IPS-18c (cell line): ENCODE data around the gene SLC6A18.

Source experiments
- H3K4me3 ChIP-seq: 2 replicates; pipeline ENCODE4 v1.7.0; 2013; ENCODE audit warnings: low read depth, mild to moderate bottlenecking, low read length, moderate library complexity; ENCODE audit not compliant: insufficient read depth
- H3K9me3 ChIP-seq: one replicate; pipeline ENCODE4 v1.6.1; 2013; ENCODE audit warnings: mild to moderate bottlenecking, low read length, moderate library complexity; ENCODE audit not compliant: control insufficient read depth, insufficient read depth

Gene SLC6A18

GRCh38 chr5:1208743-1209488 is 16.3 kb upstream of the SLC6A18 start:
- Histone ChIP-seq H3K4me3 (no peak overlapping the region), H3K9me3 (no peaks in the 10 kb centered on the region)

GRCh38 chr5:1209489-1209852 is 15.7 kb upstream of the SLC6A18 start:
- no peak overlapping the region for H3K4me3 ChIP-seq
- H3K9me3 ChIP-seq, result no peaks in the 10 kb centered on the region

DNA sequence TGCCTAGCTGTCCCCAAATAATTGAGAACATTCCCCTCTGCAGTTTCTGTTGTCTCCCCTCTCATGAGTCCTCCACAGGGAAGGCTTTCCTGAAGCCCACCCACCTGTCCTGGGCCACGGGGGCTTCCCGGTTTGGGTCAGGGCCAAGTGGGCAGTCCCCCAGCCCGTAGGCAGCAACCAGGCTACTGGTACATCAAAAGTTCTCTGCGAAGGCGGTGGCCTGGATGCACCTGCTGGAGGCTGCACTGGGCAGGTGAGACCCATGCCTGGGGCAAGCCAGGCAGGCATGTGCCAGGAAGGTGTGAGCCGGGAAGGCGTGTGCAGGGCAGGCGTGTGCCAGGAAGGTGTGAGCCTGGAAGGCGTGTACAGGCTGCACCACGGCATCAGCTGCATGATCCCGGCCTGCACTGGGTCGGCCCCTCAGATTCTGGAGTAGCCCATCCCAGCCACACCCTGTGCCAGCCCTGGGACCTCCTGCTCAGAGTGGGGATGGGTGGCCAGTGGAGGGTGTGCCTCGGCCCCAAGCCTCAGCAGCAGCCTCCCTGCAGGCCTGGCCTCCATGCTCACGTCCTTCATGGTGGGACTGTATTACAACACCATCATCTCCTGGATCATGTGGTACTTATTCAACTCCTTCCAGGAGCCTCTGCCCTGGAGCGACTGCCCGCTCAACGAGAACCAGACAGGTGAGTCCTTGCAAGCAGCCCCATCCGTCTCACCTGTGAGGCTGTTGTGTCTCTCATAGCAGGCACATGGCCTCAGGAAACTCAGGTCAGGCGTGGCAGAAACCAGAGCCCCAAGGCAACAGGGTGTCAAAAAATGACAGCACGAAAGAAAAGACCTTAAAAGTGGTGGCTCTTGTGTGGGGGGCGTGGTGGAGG is 15.0 kb upstream of the SLC6A18 start:
- no peak overlapping the region for H3K4me3 ChIP-seq

GRCh38 chr5:1210832-1211251 is 14.3 kb upstream of the SLC6A18 start:
- Histone ChIP-seq H3K4me3 (no peak overlapping the region), H3K9me3 (no peaks in the 10 kb centered on the region)

More for the DNA sequence above, 15.0 kb upstream of the SLC6A18 start:
- no peaks in the 10 kb centered on the region for H3K9me3 ChIP-seq

GRCh38 chr5:1211701-1212100 is 13.5 kb upstream of the SLC6A18 start:
- Histone ChIP-seq H3K4me3 (no peak overlapping the region), H3K9me3 (no peaks in the 10 kb centered on the region)

DNA sequence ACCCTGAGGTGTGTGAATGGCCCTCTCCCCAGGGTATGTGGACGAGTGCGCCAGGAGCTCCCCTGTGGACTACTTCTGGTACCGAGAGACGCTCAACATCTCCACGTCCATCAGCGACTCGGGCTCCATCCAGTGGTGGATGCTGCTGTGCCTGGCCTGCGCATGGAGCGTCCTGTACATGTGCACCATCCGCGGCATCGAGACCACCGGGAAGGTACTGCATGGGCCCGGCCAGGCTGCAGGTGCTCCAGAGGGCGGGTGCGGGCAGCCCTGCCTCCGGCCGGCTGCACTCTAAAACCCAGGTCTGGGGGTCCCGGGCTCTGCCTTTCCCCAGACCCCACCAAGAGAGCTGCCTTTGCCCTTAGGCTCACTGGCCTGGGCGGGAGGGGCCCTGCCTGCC is 12.9 kb upstream of the SLC6A18 start:
- Histone ChIP-seq H3K9me3 (no peaks in the 10 kb centered on the region), H3K4me3 (no peak overlapping the region)

- Histone ChIP-seq H3K9me3 (no peaks in the 10 kb centered on the region), H3K4me3 (no peak overlapping the region)
These were observed 12.3 kb upstream of the SLC6A18 start for GRCh38 chr5:1212881-1213280.

DNA sequence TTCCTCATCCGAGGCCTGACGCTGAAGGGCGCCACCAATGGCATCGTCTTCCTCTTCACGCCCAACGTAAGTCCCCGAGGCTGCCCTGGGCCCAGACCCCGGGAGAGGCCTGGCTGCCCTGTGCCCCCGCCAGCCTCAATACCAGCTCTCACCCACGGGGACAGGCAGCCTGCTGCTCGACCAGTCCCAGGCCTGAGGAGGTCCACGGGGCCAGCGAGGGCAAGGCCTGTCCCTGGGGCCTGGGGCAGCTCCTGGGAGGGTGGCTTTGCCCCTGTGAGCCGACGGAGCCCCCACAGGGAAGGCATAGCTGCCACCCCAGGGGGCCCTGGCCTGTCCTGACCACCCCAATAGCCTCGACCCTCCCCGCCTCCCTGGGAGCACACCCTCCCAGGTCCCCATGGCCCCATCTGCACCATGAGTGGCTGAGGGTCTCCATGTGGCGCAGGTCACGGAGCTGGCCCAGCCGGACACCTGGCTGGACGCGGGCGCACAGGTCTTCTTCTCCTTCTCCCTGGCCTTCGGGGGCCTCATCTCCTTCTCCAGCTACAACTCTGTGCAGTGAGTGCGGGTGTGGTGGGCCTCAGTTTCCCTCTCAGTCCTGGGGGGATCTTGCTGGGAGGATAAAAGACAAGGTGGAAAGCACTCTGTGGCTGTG is 11.5 kb upstream of the SLC6A18 start:
- no peaks in the 10 kb centered on the region for H3K9me3 ChIP-seq
- H3K4me3 ChIP-seq, result no peak overlapping the region

DNA sequence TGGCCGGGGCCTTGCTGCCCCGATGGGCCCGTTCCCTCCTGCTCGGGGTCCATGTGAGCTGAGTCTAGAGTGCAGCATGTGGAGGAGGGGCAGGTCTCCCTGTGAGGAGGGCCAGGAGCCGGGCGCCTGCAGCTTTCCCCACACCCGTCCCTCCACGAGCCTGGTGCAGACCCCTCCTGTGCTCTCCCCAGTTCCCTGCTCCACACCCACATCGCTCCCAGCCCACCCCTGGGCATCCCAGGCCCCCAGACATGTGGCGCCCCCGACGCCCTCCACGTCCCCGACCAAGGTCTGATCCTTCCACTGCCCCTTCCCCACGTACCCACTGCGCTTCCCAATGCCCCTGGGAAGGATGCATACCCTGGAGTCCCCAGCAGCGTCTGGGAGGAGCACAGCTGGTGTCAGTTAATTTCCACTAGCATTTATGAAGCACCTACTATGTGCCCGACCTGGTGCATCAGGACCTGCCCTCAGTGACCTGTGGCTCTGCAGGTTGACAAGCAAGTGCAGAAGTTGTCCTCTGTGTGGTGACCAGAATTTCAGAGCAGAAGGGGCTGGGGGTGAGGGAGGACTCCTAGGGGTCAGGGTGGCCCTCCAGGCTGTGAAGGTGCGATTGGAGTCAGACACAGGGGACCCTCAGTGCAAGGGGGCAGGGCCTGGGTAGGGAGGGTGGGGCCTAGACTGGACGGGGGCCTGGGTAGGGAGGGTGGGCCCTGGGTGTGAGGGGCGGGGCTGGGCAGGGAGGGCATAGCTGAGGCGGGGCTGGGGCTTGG is 10.8 kb upstream of the SLC6A18 start:
- H3K4me3 ChIP-seq, result no peak overlapping the region
- H3K9me3 ChIP-seq, result no peaks in the 10 kb centered on the region

GRCh38 chr5:1214936-1215220 is 10.3 kb upstream of the SLC6A18 start:
- Histone ChIP-seq H3K9me3 (no peaks in the 10 kb centered on the region), H3K4me3 (no peak overlapping the region)

DNA sequence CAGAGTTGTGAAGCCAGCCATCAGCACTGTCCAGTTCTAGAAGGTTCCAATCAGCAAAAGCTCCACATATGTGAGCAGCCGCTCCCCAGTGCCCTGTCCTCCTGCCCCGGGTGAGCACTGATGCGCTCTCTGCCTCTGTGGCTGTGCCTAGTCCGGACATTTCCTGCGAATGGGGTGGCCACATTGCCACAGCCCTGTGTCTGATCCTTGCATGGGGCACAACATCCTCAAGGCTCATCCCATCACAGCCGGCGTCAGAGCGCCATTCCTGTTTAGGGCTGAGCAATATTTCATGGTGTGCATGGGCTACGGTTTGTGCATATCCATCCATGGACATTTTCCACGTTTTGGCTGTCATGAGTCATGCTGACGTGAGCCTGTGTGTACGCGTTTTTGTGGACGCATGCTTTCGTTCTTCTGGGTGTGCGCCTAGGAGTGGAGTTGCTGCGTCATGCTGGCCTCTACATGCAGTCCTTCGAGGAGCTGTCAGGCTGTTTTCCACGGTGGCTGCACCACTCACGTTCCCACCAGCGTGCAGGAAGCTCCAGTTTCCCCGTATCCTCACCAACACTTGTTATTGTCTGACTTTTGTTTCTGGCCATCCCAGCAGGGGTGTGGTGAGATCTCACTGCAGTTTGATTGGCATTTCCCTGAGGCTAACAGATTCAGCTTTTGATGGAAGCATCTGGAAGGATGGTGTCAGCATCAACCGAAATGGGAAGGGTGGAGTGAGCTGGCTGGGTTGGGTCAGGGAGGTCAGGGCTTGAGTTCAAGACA is 9.7 kb upstream of the SLC6A18 start:
- Histone ChIP-seq H3K9me3 (no peaks in the 10 kb centered on the region), H3K4me3 (no peak overlapping the region)

GRCh38 chr5:1216211-1216917 is 8.8 kb upstream of the SLC6A18 start:
- no peaks in the 10 kb centered on the region for H3K9me3 ChIP-seq
- H3K4me3 ChIP-seq, result no peak overlapping the region

DNA sequence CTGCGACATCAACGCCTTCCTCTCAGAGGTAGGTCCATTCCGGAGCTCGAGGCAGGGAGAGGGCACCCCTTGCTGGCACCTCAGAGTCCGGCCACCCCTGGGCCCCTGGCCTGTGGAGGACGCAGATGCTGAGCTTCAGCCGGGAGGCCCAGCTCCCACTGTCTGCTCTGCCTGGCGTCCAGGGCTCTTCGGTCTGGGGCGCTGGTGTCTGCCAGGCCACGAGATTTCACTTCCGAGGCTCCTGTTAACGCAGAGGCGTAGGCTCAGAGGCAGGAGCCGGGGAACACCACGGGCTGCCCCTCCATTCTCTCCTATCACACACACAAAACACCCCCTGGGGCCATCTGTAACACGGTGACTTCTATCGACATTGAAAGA is 8.3 kb upstream of the SLC6A18 start:
- Histone ChIP-seq H3K4me3 (no peak overlapping the region), H3K9me3 (no peaks in the 10 kb centered on the region)

GRCh38 chr5:1217596-1218206 is 7.5 kb upstream of the SLC6A18 start:
- H3K9me3 ChIP-seq, result no peaks in the 10 kb centered on the region
- no peak overlapping the region for H3K4me3 ChIP-seq

DNA sequence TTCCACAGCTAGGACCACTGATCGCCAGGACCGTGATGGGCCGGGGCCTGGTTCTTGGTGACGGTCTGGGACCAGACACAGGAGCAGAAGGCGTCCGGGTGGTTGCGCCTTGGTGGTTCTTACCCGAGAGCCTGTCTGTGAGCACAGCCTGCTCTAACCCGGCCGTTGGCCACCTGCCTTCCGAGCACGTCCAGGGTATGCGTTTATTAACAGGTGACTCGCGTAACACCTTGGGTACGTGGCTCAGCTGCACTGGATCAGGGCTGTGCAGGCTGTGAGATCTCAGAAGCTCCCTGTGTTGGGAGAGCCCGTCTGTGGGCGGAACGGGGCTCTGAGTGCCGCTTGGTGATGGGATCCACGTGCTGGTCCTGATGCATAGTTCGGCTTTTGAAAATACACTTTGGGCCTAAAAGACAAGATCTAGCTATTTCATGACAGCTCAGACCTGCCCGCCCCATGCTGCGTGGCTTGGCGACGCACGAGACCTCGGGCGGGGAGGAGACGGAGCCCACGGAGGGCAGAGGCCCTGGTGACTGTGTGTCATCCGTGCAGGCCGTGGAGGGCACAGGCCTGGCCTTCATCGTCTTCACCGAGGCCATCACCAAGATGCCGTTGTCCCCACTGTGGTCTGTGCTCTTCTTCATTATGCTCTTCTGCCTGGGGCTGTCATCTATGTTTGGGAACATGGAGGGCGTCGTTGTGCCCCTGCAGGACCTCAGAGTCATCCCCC is 6.7 kb upstream of the SLC6A18 start:
- H3K9me3 ChIP-seq, result no peaks in the 10 kb centered on the region
- no peak overlapping the region for H3K4me3 ChIP-seq
